Liver (tissue), 3 donors: ENCODE measurements around the gene PITPNC1.

Experiments used
- CTCF ChIP-seq: fragments of 150-350 bp; IDR thresholded peaks from 2 replicates; pipeline ENCODE4 v1.5.1; 2017; ENCODE audit warnings: improper control_type of control experiment, low read depth, low read length; ENCODE audit not compliant: missing input control
- GABPA ChIP-seq, 2 donors: IDR thresholded peaks in 1 of 2; conservative IDR thresholded peaks in 1 of 2; 2 replicates each; pipeline ENCODE4 v1.6.1; 2016; ENCODE audit warnings: antibody characterized with exemption in 2 of 2, mild to moderate bottlenecking in 1 of 2, moderate library complexity in 1 of 2
- HNF4G ChIP-seq: IDR thresholded peaks from 2 replicates; pipeline ENCODE4 v1.6.1; 2016; ENCODE audit warnings: antibody characterized with exemption
- JUND ChIP-seq, 2 donors: IDR thresholded peaks; 2 replicates each; pipeline ENCODE4 v1.6.1; 2016; ENCODE audit warnings: antibody characterized with exemption in 2 of 2
- MAX ChIP-seq: IDR thresholded peaks from 2 replicates; pipeline ENCODE4 v1.6.1; 2016; ENCODE audit warnings: antibody characterized with exemption
- RAD21 ChIP-seq, 2 donors: IDR thresholded peaks; 2 replicates each; pipeline ENCODE4 v1.6.1; 2016; ENCODE audit warnings: antibody characterized with exemption in 2 of 2, mild to moderate bottlenecking in 2 of 2
- REST ChIP-seq: IDR thresholded peaks from 2 replicates; pipeline ENCODE4 v1.6.1; 2016; ENCODE audit warnings: antibody characterized with exemption, mild to moderate bottlenecking
- TAF1 ChIP-seq: conservative IDR thresholded peaks from 2 replicates; pipeline ENCODE4 v1.6.1; 2016; ENCODE audit warnings: antibody characterized with exemption, mild to moderate bottlenecking
- YY1 ChIP-seq: IDR thresholded peaks from 2 replicates; pipeline ENCODE4 v1.6.1; 2016; ENCODE audit warnings: antibody characterized with exemption, mild to moderate bottlenecking
- donor health status: healthy.
- donor health status: healthy.

GRCh38 chr17:67484261-67484660, 107.2 kb downstream of the PITPNC1 start:
- TF ChIP-seq RAD21 (IDR thresholded peaks at IDR 0.05) (no peak), CTCF (no peak), GABPA (IDR thresholded peaks at IDR 0.05 in 1 of 2, conservative IDR thresholded peaks at IDR 0.05 in 1 of 2) (no peak), TAF1 (no peak), MAX (no peak), REST (no peak), JUND (IDR thresholded peaks at IDR 0.05) (no peak), HNF4G (no peak), YY1 (no peak)
